WERI-Rb-1 (cell line): Measurements from ENCODE around the gene NLRP7.

ENCODE experiments used
- DNase-seq: peaks from one replicate; pipeline ENCODE4 v3.0.0-alpha.2; 2020
- H3K27ac ChIP-seq: fragments of 250-450 bp; sonication (Bioruptor Pico); 2 replicates; pipeline ENCODE4 v1.5.1; 2020; ENCODE audit warnings: mild to moderate bottlenecking, moderate library complexity
- H3K27me3 ChIP-seq: fragments of 250-450 bp; sonication (Bioruptor Pico); 2 replicates; pipeline ENCODE4 v1.5.1; 2021; ENCODE audit warnings: mild to moderate bottlenecking, low read depth, moderate library complexity; ENCODE audit not compliant: insufficient read depth, severe bottlenecking
- H3K36me3 ChIP-seq: fragments of 250-450 bp; sonication (Bioruptor Pico); 2 replicates; pipeline ENCODE4 v1.5.1; 2020; ENCODE audit warnings: mild to moderate bottlenecking, moderate library complexity
- H3K4me3 ChIP-seq: 2 replicates; pipeline ENCODE4 v1.5.1; 2011; ENCODE audit warnings: low read depth, mild to moderate bottlenecking, control low read depth, low read length
- H3K9me3 ChIP-seq: fragments of 250-450 bp; sonication (Bioruptor Pico); 2 replicates; pipeline ENCODE4 v1.5.1; 2021; ENCODE audit warnings: mild to moderate bottlenecking, moderate library complexity; ENCODE audit not compliant: severe bottlenecking
- TF ChIP-seq, protein P1 (sequence below): IDR thresholded peaks from 2 replicates; pipeline ENCODE4 v1.5.1; 2011; ENCODE audit warnings: low read depth, mild to moderate bottlenecking, control low read depth, inconsistent platforms, low read length

Gene NLRP7

DNA sequence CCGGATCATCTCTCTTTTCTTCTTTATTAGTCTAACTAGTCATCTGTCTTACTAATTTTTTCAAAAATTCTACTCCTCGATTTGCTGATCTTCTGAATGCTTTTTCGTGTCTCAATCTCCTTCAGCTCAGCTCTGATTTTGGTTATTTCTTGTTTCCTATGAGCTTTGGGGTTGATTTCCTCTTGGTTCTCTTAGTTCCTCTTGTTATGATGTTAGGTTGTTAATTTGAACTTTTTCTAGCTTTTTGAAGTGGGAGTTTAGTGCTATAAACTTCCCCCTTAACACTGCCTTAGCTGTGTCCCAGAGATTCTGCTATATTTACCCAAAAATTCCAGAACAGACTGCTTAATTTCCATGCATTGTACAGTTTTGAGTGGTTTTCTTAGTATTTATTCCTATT, 69.9 kb downstream of the NLRP7 start:
- Histone ChIP-seq H3K4me3 (no peak overlapping the region), H3K9me3 (no peaks in the 10 kb centered on the region), H3K27ac (no peak overlapping the region), H3K36me3 (no peaks in the 10 kb centered on the region), H3K27me3 (peaks cover 87% of the 10 kb centered on the region)
- no peak for DNase-seq
- TF ChIP-seq, protein P1, sequence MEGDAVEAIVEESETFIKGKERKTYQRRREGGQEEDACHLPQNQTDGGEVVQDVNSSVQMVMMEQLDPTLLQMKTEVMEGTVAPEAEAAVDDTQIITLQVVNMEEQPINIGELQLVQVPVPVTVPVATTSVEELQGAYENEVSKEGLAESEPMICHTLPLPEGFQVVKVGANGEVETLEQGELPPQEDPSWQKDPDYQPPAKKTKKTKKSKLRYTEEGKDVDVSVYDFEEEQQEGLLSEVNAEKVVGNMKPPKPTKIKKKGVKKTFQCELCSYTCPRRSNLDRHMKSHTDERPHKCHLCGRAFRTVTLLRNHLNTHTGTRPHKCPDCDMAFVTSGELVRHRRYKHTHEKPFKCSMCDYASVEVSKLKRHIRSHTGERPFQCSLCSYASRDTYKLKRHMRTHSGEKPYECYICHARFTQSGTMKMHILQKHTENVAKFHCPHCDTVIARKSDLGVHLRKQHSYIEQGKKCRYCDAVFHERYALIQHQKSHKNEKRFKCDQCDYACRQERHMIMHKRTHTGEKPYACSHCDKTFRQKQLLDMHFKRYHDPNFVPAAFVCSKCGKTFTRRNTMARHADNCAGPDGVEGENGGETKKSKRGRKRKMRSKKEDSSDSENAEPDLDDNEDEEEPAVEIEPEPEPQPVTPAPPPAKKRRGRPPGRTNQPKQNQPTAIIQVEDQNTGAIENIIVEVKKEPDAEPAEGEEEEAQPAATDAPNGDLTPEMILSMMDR: no peak

DNA sequence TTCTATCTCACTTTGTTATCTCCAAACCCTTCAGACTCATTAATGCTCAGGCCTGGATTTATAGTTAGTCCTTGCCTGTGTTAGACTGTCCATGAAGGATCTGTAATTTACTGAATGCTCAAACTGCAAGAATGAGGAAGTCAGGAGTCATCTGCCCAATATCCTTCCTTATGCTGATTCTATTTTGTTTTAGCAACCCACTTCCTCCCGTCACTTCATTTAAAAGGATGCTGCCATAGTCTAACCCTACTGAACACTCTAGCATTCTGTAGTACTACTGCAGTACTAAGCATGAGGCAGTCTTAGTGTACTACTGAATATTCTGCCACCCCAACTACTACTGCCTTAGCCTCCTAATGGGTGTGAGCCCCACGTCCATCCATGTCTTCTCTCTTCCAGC, 71.8 kb downstream of the NLRP7 start:
- Histone ChIP-seq H3K27ac (no peak overlapping the region), H3K36me3 (no peaks in the 10 kb centered on the region), H3K9me3 (no peaks in the 10 kb centered on the region), H3K27me3 (peaks cover 91% of the 10 kb centered on the region), H3K4me3 (no peak overlapping the region)
- DNase-seq: no peak
- TF ChIP-seq, protein P1: no peak

DNA sequence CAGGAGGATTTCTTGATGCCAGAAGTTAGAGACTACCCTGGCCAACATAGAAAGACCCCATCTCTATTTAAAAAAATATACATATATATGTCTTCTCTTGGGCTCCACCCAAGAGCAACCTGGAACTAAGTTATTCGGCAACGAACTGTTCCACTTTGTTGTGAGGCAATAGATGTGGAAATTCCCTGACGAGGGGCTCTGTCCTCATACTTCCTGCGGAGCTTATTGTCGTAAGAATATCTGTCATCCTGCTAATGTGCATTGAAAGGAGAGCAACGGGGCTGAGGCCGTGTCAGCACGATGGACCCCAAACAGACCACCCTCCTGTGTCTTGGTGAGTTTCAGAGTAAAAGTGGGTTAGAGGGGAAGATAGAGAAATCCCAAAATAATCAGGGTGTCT, 73.3 kb downstream of the NLRP7 start, which contains the start of gene FCAR:
Gene FCAR, plus strand, starts transcription at position 246 of the 400 bp plus-strand sequence. Its CDS starts 55 bp downstream, at position 301.
- no peak for DNase-seq
- Histone ChIP-seq H3K9me3 (no peaks in the 10 kb centered on the region), H3K27me3 (peaks cover 83% of the 10 kb centered on the region), H3K36me3 (no peaks in the 10 kb centered on the region), H3K4me3 (no peak within 1 kb of the TSS), H3K27ac (no peak within 1 kb of the TSS)
- TF ChIP-seq, protein P1: no peak
